B cell (primary cell): Measurements from ENCODE around the gene NCAN. TPM values are rescaled to one million over a fixed set of nuclear protein-coding genes. Genes with fewer than 3 reads are reported as not detected.

Experiments
- ATAC-seq: fragments of 200-7000 bp; cut with Tn5 transposase; one replicate; pipeline ENCODE4 v1.10.0; 2021; ENCODE audit warnings: low read depth, mild to moderate bottlenecking, moderate number of reproducible peaks, moderate library complexity
- CTCF ChIA-PET: fragments of 350-600 bp; sonication (Branson Sonifier 250); formaldehyde crosslinking; loops from one replicate; lab custom pipeline; 2021; ENCODE audit warnings: antibody characterized with exemption, inconsistent platforms; lab: Charles Lee
- POLR2A ChIA-PET: fragments of 350-600 bp; sonication (Branson Sonifier 250); formaldehyde crosslinking; loops from one replicate; lab custom pipeline; 2021; ENCODE audit warnings: antibody characterized with exemption; lab: Charles Lee
- DNase-seq: peaks from one replicate; pipeline ENCODE4 v3.0.0; 2013
- H2AFZ ChIP-seq: 2 replicates; pipeline ENCODE4 v1.6.1; 2012; ENCODE audit warnings: mild to moderate bottlenecking, low read depth, low read length; ENCODE audit not compliant: insufficient read depth, poor library complexity, severe bottlenecking
- H3K27ac ChIP-seq, 2 donors: 1 replicate in 1 of 2; 2 replicates in 1 of 2; pipeline ENCODE4 v1.5.1; 2012 to 2013; ENCODE audit warnings: low read length in 2 of 2, mild to moderate bottlenecking in 2 of 2, moderate library complexity in 1 of 2
- H3K27me3 ChIP-seq, 4 experiments: fragments of 200-600 bp in 1 of 4; sonication (generic) in 1 of 4; replicated peaks in 1 of 4; 1 replicate in 2 of 4; 2 replicates in 2 of 4; pipeline versions ENCODE4 v1.6.1 to v1.7.0; 2013 to 2016; ENCODE audit warnings: low read length in 3 of 4, mild to moderate bottlenecking in 2 of 4, mixed read lengths in 1 of 4, moderate library complexity in 1 of 4; ENCODE audit not compliant: insufficient read depth in 4 of 4, control insufficient read depth in 3 of 4; ENCODE audit errors: control extremely low read depth in 1 of 4
- H3K36me3 ChIP-seq, 2 experiments: replicated peaks in 1 of 2; 1 replicate in 1 of 2; 2 replicates in 1 of 2; pipeline versions ENCODE4 v1.6.1 to v1.7.1; 2013; ENCODE audit warnings: low read length in 1 of 2; ENCODE audit not compliant: insufficient read depth in 2 of 2, control insufficient read depth in 1 of 2; ENCODE audit errors: control extremely low read depth in 1 of 2, extremely low read depth in 1 of 2
- H3K4me1 ChIP-seq, 2 donors: fragments of 200-600 bp in 1 of 2; sonication (generic) in 1 of 2; 1 replicate in 1 of 2; 2 replicates in 1 of 2; pipeline versions ENCODE4 v1.5.1 to v1.6.1; 2013 to 2017; ENCODE audit warnings: low read length in 2 of 2; ENCODE audit not compliant: control insufficient read depth in 2 of 2, insufficient read depth in 2 of 2
- H3K4me2 ChIP-seq: replicated peaks from 2 replicates; pipeline ENCODE3; 2012; ENCODE audit warnings: mild to moderate bottlenecking, low read depth, low read length; ENCODE audit not compliant: poor library complexity, severe bottlenecking
- H3K4me3 ChIP-seq, 5 experiments: fragments of 200-600 bp in 1 of 5; sonication (generic) in 1 of 5; 1 replicate in 3 of 5; 2 replicates in 2 of 5; pipeline versions ENCODE4 v1.5.1 to v1.7.0; 2011 to 2016; ENCODE audit warnings: low read length in 4 of 5, mild to moderate bottlenecking in 4 of 5, low read depth in 2 of 5, control low read depth in 1 of 5, moderate library complexity in 1 of 5; ENCODE audit not compliant: insufficient read depth in 1 of 5; ENCODE audit errors: control extremely low read depth in 1 of 5, extremely low read depth in 1 of 5
- H3K79me2 ChIP-seq: fragments of 200-600 bp; sonication (generic); one replicate; pipeline ENCODE4 v1.6.0; 2016; ENCODE audit warnings: low read length; ENCODE audit not compliant: control insufficient read depth, insufficient read depth
- H3K9ac ChIP-seq: fragments of 200-600 bp; sonication (generic); 2 replicates; pipeline ENCODE4 v1.6.1; 2017; ENCODE audit warnings: mild to moderate bottlenecking, low read length, moderate library complexity
- H3K9me3 ChIP-seq, 3 donors: one replicate each; pipeline versions ENCODE4 v1.6.1 to v1.7.1; 2013; ENCODE audit warnings: low read length in 2 of 3; ENCODE audit not compliant: control insufficient read depth in 2 of 3, insufficient read depth in 1 of 3; ENCODE audit errors: control extremely low read depth in 1 of 3
- H4K20me1 ChIP-seq: 2 replicates; pipeline ENCODE4 v1.6.0; 2012; ENCODE audit warnings: mild to moderate bottlenecking, low read length; ENCODE audit not compliant: insufficient read depth, control insufficient read depth, poor library complexity, severe bottlenecking
- H3K27ac Mint-ChIP-seq: one replicate; pipeline ENCODE4 v1.8.0; 2021; ENCODE audit warnings: mixed read lengths
- H3K27me3 Mint-ChIP-seq: one replicate; pipeline ENCODE4 v1.8.0; 2021; ENCODE audit warnings: mixed read lengths
- H3K4me1 Mint-ChIP-seq: one replicate; pipeline ENCODE4 v1.8.0; 2021; ENCODE audit warnings: mixed read lengths
- H3K4me3 Mint-ChIP-seq: one replicate; pipeline ENCODE4 v1.8.0; 2021; ENCODE audit warnings: mixed read lengths
- H3K9me3 Mint-ChIP-seq: one replicate; pipeline ENCODE4 v1.8.0; 2022; ENCODE audit warnings: mixed read lengths; ENCODE audit not compliant: insufficient read depth
- EZH2 ChIP-seq: IDR thresholded peaks from 2 replicates; pipeline ENCODE4 v1.6.1; 2012; ENCODE audit warnings: borderline replicate concordance, low read depth, mild to moderate bottlenecking, moderate library complexity, low read length; ENCODE audit not compliant: insufficient read depth, poor library complexity, severe bottlenecking
- WGBS: methylation state at CpG from one replicate; pipeline ENCODE4 v1.1.5; 2013; ENCODE audit warnings: missing lambda C conversion rate; ENCODE audit not compliant: insufficient coverage; 5-methylcytosine and 5-hydroxymethylcytosine counted together
- intact Hi-C: fragments of 100-400 bp; cut with micrococcal nuclease; formaldehyde crosslinking; loops from one replicate; pipeline ENCODE4 v1.10.0; 2022
- polyA plus RNA-seq: library from polyadenylated mRNA; depleted of rRNA; stranded (reverse); fragments of >200 nt; gene quantifications from 2 replicates; pipeline ENCODE4 v1.2.3, GENCODE V29; 2012
- small RNA-seq: library from RNA; depleted of rRNA; stranded (forward); fragments of <200 nt; gene quantifications from one replicate; pipeline ENCODE3, GENCODE V24; 2012; ENCODE audit warnings: low replicate concordance, low read depth; ENCODE audit not compliant: insufficient read length
- total RNA-seq, 2 donors: library from RNA; stranded (reverse); fragments of 120-200 nt in 1 of 2; gene quantifications; 1 replicate in 1 of 2; 2 replicates in 1 of 2; pipeline versions ENCODE4 v1.2.3 to v1.2.4, GENCODE V29; 2013 to 2022
- TF ChIP-seq, protein P1 (sequence below): fragments of 200-600 bp; IDR thresholded peaks from one replicate; pipeline ENCODE4 v1.8.0; 2022; ENCODE audit warnings: antibody characterized with exemption, mild to moderate bottlenecking

NCAN gene
- total and polyA plus RNA-seq, 2 donors (not counting 1 experiment from before 2014, with no cell fraction given), result 0.03 TPM; not detected in 1

DNA sequence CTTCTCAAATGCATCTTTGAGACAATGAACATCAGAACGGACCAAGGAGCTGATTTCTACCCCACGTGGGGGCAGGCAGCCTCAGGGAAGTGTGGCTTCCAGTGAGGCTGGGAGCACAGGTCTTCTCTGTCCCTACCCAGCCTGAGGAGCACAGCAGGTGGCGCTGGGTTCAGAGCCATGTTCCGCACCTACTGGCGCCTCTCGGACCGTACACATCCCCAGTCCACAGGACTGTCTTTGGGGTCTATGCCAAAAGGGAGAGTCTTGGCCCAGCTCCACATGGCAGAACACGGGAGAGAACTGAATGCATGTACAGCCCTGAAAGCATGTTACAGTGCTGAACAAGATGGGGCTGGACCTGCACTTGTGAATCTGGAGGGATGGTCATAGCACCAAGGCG lies 86.0 kb downstream of the NCAN start:
- no peak for DNase-seq
- CTCF ChIA-PET, result no interaction called here
- H3K27ac ChIP-seq, result no peak overlapping the region
- H3K9ac ChIP-seq, result no peak overlapping the region
- intact Hi-C loops, result no loop called here
- POLR2A ChIA-PET, result no interaction called here
- no peak overlapping the region for H3K27ac Mint-ChIP-seq
- no peak overlapping the region for H3K4me3 Mint-ChIP-seq
- no peak overlapping the region for H3K4me2 ChIP-seq
- no peaks in the 10 kb centered on the region for H3K4me1 Mint-ChIP-seq
- H3K27me3 Mint-ChIP-seq, result no peaks in the 10 kb centered on the region
- H3K4me1 ChIP-seq, result no peaks in the 10 kb centered on the region
- no peaks in the 10 kb centered on the region for H3K79me2 ChIP-seq
- H4K20me1 ChIP-seq, result no peaks in the 10 kb centered on the region
- no peaks in the 10 kb centered on the region for H3K27me3 ChIP-seq
- no peak for TF ChIP-seq EZH2
- TF ChIP-seq, protein P1, sequence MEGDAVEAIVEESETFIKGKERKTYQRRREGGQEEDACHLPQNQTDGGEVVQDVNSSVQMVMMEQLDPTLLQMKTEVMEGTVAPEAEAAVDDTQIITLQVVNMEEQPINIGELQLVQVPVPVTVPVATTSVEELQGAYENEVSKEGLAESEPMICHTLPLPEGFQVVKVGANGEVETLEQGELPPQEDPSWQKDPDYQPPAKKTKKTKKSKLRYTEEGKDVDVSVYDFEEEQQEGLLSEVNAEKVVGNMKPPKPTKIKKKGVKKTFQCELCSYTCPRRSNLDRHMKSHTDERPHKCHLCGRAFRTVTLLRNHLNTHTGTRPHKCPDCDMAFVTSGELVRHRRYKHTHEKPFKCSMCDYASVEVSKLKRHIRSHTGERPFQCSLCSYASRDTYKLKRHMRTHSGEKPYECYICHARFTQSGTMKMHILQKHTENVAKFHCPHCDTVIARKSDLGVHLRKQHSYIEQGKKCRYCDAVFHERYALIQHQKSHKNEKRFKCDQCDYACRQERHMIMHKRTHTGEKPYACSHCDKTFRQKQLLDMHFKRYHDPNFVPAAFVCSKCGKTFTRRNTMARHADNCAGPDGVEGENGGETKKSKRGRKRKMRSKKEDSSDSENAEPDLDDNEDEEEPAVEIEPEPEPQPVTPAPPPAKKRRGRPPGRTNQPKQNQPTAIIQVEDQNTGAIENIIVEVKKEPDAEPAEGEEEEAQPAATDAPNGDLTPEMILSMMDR, result no peak
- ATAC-seq, result no peak
- WGBS, result 98% methylated on average over 9 of the region's 9 CpGs
- no peak overlapping the region for H2AFZ ChIP-seq
- H3K36me3 ChIP-seq, result peaks cover under 1 to 52% of the 10 kb centered on the region in 2 experiments
- no peak overlapping the region for H3K4me3 ChIP-seq
- no peaks in the 10 kb centered on the region for H3K9me3 Mint-ChIP-seq
- H3K9me3 ChIP-seq, result peaks cover 0 to under 1% (median 0%) of the 10 kb centered on the region in 3 donors

DNA sequence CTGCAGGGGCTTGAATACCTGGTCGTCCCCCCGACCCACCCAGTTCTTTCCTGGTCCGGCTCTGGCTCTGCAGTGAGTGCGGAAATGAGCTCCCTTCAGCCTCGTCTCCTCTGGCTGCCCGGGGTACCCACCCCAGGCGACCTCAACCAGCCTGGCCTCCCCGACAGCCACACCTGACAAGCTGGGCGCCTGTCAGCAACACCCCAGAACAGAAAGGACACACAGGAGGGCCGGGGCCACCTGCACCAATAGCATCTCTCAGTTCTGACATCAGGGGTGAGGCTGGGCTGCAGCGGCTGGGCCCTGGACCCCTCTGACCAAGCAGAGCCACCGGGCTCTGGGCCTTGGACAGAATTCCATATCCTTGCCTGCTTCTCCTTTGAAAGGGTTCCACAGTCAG lies 88.9 kb downstream of the NCAN start:
- DNase-seq (no peak), ATAC-seq (no peak)
- H3K36me3 ChIP-seq, result peaks cover 0 to 61% of the 10 kb centered on the region in 2 experiments
- H3K9me3 ChIP-seq, result no peaks in the 10 kb centered on the region
- H3K4me2 ChIP-seq, result no peak overlapping the region
- Mint-ChIP-seq H3K4me3 (no peak overlapping the region), H3K9me3 (no peaks in the 10 kb centered on the region), H3K27ac (no peak overlapping the region), H3K4me1 (no peaks in the 10 kb centered on the region), H3K27me3 (no peaks in the 10 kb centered on the region)
- intact Hi-C loops, result no loop called here
- no peaks in the 10 kb centered on the region for H3K4me1 ChIP-seq
- ChIA-PET CTCF (no interaction called here), POLR2A (no interaction called here)
- H4K20me1 ChIP-seq, result no peaks in the 10 kb centered on the region
- H2AFZ ChIP-seq, result no peak overlapping the region
- TF ChIP-seq, protein P1, result no peak
- no peak for TF ChIP-seq EZH2
- H3K9ac ChIP-seq, result no peak overlapping the region
- H3K27me3 ChIP-seq, result no peaks in the 10 kb centered on the region
- over 99% methylated on average over 10 of the region's 12 CpGs for WGBS
- no peak overlapping the region for H3K4me3 ChIP-seq
- H3K79me2 ChIP-seq, result no peaks in the 10 kb centered on the region
- H3K27ac ChIP-seq, result no peak overlapping the region

Small RNA genes lying within 50 kb of the gene (small RNA-seq; reads per million reads assigned to genes)
- gene RNU6-1028P, result not detected

Other genes with a start within 250 kb of the NCAN start
- 154 and 164 TPM in 2 replicates for gene SUGP2, start 178.4 kb upstream of the NCAN start, total RNA-seq
- gene SUGP2, start 178.4 kb upstream of the NCAN start, polyA plus RNA-seq, result 132 and 161 TPM in 2 replicates
- gene ARMC6, start 178.4 kb upstream of the NCAN start, total RNA-seq, result 15.2 TPM in 2 replicates
- gene ARMC6, start 178.4 kb upstream of the NCAN start, polyA plus RNA-seq, result 19.1 and 27.6 TPM in 2 replicates
- 36.5 and 38.8 TPM in 2 replicates for gene SLC25A42, start 148.0 kb upstream of the NCAN start, total RNA-seq
- gene SLC25A42, start 148.0 kb upstream of the NCAN start, polyA plus RNA-seq, result 75.6 and 83.9 TPM in 2 replicates
- gene TMEM161A, start 73.5 kb upstream of the NCAN start, total RNA-seq, result 23.2 and 23.6 TPM in 2 replicates
- 33.8 and 44.0 TPM in 2 replicates for gene TMEM161A, start 73.5 kb upstream of the NCAN start, polyA plus RNA-seq
- 4.1 and 5.5 TPM in 2 replicates for gene MEF2B, start 41.7 kb upstream of the NCAN start, total RNA-seq
- gene MEF2B, start 41.7 kb upstream of the NCAN start, polyA plus RNA-seq, result 4.6 and 5.4 TPM in 2 replicates
- 62.3 and 63.1 TPM in 2 replicates for gene BORCS8, start 19.8 kb upstream of the NCAN start, total RNA-seq
- 29.5 and 37.6 TPM in 2 replicates for gene BORCS8, start 19.8 kb upstream of the NCAN start, polyA plus RNA-seq
- 77.9 and 80.7 TPM in 2 replicates for gene RFXANK, start 19.7 kb upstream of the NCAN start, total RNA-seq
- 100 and 101 TPM in 2 replicates for gene RFXANK, start 19.7 kb upstream of the NCAN start, polyA plus RNA-seq
- gene NR2C2AP, start 8.5 kb upstream of the NCAN start, total RNA-seq, result 27.1 and 29.3 TPM in 2 replicates
- 19.0 and 27.4 TPM in 2 replicates for gene NR2C2AP, start 8.5 kb upstream of the NCAN start, polyA plus RNA-seq
- not detected in 2 replicates for gene TM6SF2, start 61.3 kb downstream of the NCAN start, total RNA-seq
- not detected in 2 replicates for gene TM6SF2, start 61.3 kb downstream of the NCAN start, polyA plus RNA-seq
- gene SUGP1, start 108.6 kb downstream of the NCAN start, total RNA-seq, result 86.9 and 91.4 TPM in 2 replicates
- 55.5 and 61.3 TPM in 2 replicates for gene SUGP1, start 108.6 kb downstream of the NCAN start, polyA plus RNA-seq
- gene MAU2, start 108.9 kb downstream of the NCAN start, total RNA-seq, result 199 and 203 TPM in 2 replicates
- gene MAU2, start 108.9 kb downstream of the NCAN start, polyA plus RNA-seq, result 87.7 and 95.0 TPM in 2 replicates
- 76.3 and 97.3 TPM in 2 replicates for gene GATAD2A, start 193.7 kb downstream of the NCAN start, total RNA-seq
- 28.8 and 44.5 TPM in 2 replicates for gene GATAD2A, start 193.7 kb downstream of the NCAN start, polyA plus RNA-seq